Stimulated activated CD4-positive, alpha-beta T cell treated with anti-CD3 and anti-CD28 coated beads, Interleukin-12 subunit alpha, Interleukin-12 subunit beta, amount 100 ng/mL, for 24 hours (primary cell): Measurements from ENCODE around the gene PATZ1.

Source experiments
- DNase-seq, 2 experiments: peaks; one replicate each; pipeline ENCODE4 v3.0.0-alpha.2; 2020; ENCODE audit warnings: low read depth in 2 of 2

The PATZ1 gene

DNA sequence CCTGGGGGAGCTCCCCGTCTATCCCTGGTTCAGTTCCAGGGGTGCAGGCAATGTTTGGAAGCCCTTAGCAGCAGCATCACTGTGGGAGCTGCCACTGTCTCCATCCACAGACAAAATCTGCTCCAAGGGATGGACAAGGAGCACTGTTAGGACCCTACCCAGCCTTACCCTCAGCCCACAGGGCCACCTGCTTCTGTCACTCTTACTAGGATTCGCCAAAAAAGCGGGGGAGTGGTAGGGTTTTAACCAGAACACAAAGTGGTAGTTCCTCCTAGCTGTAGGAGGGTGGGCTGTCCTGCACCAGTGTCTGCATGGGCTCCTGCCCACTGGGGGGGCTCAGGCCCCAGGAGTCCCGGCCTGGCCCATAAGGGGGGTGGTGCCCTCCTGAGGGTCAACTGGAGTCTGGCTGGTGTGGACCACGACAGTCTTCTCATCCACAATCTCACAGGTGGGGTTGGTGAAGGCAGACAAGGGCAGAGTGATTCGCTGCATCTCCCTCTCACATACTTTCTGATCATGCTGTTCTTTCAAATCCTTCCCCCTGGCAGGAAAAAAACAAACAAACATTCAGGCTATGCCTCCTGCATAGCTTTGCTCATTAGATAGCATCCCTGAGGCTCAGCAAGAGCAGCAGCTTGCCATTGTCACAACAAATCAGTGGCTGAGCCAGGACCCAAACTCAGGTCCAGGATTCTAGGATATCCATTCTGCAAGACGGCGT is 63.2 kb downstream of the PATZ1 start:
- no peak for DNase-seq

DNA sequence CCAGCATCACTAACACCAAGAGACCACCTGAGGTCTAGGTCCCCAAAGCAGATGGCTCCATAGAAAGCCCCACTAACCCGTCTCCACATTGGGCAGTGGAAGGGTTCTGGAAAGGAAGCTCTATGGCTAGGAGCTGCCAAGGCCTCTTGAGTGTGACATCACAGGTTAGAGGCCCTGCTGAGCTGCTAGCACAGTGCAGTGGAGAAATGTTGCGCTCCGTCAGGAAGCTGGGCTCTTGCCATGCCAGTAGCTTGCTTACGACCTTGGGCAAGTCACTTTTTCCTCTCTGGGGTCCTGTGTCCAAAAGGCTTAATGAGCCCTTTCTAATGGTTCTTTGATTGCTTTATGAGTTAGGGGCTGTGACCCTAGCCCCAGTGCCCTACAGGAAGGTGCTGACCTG is 64.4 kb downstream of the PATZ1 start:
- DNase-seq: no peak

DNA sequence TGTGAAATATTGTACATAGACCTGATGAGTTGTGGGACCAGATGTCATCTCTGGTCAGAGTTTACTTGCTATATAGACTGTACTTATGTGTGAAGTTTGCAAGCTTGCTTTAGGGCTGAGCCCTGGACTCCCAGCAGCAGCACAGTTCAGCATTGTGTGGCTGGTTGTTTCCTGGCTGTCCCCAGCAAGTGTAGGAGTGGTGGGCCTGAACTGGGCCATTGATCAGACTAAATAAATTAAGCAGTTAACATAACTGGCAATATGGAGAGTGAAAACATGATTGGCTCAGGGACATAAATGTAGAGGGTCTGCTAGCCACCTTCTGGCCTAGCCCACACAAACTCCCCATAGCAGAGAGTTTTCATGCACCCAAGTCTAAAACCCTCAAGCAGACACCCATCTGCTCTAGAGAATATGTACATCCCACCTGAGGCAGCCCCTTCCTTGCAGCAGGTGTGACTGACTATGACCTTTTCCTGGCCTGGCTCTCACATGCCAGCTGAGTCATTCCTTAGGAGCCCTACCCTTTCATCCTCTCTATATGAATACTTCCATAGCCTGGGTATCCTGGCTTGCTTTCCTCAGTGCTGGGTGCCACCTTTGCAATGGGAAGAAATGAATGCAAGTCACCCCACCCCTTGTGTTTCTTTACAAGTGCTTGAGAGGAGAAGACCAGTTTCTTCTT is 66.2 kb downstream of the PATZ1 start:
- DNase-seq: no peak

DNA sequence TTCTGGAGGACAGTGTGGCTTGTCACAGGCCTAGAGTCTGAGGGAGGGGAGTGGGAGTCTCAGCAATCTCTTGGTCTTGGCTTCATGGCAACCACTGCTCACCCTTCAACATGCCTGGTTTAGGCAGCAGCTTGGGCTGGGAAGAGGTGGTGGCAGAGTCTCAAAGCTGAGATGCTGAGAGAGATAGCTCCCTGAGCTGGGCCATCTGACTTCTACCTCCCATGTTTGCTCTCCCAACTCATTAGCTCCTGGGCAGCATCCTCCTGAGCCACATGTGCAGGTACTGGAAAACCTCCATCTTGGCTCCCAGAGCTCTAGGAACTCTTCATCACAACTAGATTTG is 66.8 kb downstream of the PATZ1 start:
- no peak for DNase-seq

DNA sequence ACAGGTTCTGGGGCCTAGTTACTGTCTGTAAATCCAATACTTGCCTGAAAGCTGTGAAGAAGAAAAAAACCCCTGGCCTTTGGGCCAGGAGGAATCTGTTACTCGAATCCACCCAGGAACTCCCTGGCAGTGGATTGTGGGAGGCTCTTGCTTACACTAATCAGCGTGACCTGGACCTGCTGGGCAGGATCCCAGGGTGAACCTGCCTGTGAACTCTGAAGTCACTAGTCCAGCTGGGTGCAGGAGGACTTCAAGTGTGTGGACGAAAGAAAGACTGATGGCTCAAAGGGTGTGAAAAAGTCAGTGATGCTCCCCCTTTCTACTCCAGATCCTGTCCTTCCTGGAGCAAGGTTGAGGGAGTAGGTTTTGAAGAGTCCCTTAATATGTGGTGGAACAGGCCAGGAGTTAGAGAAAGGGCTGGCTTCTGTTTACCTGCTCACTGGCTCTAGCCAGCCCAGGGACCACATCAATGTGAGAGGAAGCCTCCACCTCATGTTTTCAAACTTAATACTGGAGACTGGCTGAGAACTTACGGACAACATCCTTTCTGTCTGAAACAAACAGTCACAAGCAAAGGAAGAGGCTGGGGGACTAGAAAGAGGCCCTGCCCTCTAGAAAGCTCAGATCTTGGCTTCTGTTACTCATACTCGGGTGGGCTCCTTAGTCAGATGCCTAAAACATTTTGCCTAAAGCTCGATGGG is 67.4 kb downstream of the PATZ1 start:
- DNase-seq: no peak

DNA sequence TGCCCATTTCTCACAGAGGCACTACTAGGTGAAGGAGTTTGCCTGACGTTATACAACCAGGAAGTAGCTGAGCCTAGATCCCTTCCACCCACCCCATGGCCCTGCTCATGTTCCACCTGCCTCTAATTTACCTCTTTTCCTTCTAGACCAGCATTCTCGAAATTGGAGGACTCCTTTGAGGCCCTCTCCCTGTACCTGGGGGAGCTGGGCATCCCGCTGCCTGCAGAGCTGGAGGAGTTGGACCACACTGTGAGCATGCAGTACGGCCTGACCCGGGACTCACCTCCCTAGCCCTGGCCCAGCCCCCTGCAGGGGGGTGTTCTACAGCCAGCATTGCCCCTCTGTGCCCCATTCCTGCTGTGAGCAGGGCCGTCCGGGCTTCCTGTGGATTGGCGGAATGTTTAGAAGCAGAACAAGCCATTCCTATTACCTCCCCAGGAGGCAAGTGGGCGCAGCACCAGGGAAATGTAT is 68.0 kb downstream of the PATZ1 start:
- no peak for DNase-seq

DNA sequence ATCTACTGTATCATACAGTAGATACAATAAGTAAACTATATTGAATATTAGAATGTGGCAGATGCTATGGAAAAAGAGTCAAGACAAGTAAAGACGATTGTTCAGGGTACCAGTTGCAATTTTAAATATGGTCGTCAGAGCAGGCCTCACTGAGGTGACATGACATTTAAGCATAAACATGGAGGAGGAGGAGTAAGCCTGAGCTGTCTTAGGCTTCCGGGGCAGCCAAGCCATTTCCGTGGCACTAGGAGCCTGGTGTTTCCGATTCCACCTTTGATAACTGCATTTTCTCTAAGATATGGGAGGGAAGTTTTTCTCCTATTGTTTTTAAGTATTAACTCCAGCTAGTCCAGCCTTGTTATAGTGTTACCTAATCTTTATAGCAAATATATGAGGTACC is 68.4 kb downstream of the PATZ1 start:
- no peak for DNase-seq

DNA sequence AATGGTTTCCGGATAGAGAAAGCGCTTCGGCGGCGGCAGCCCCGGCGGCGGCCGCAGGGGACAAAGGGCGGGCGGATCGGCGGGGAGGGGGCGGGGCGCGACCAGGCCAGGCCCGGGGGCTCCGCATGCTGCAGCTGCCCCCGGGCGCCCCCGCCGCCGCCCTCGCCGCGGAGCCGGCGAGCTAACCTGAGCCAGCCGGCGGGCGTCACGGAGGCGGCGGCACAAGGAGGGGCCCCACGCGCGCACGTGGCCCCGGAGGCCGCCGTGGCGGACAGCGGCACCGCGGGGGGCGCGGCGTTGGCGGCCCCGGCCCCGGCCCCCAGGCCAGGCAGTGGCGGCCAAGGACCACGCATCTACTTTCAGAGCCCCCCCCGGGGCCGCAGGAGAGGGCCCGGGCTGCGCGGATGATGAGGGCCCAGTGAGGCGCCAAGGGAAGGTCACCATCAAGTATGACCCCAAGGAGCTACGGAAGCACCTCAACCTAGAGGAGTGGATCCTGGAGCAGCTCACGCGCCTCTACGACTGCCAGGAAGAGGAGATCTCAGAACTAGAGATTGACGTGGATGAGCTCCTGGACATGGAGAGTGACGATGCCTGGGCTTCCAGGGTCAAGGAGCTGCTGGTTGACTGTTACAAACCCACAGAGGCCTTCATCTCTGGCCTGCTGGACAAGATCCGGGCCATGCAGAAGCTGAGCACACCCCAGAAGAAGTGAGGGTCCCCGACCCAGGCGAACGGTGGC is 69.5 kb downstream of the PATZ1 start:
- no peak for DNase-seq
